Upper lobe of left lung (tissue), 6 donors: Measurements from ENCODE around the gene PBXIP1. TPM values are rescaled to one million over a fixed set of nuclear protein-coding genes. Genes with fewer than 3 reads are reported as not detected.

Source experiments
- ATAC-seq, 2 donors: fragments of 200-7000 bp; cut with Tn5 transposase; one replicate each; pipeline ENCODE4 v1.9.1; 2022; ENCODE audit warnings: mild to moderate bottlenecking in 2 of 2, moderate library complexity in 2 of 2; ENCODE audit not compliant: low FRiP score in 2 of 2
- DNase-seq, 2 donors: peaks; one replicate each; pipeline ENCODE4 v3.0.0-alpha.2; 2019 to 2020
- H3K27ac ChIP-seq, 4 donors: fragments of 200-600 bp; sonication (generic); one replicate each; pipeline ENCODE4 v1.5.1; 2016 to 2019
- H3K27me3 ChIP-seq, 4 donors: fragments of 200-600 bp; sonication (generic); one replicate each; pipeline ENCODE4 v1.5.1; 2017 to 2019
- H3K36me3 ChIP-seq, 4 donors: fragments of 200-600 bp; sonication (generic); one replicate each; pipeline ENCODE4 v1.5.1; 2016 to 2019
- H3K4me1 ChIP-seq, 4 donors: fragments of 200-600 bp; sonication (generic); one replicate each; pipeline ENCODE4 v1.5.1; 2018 to 2019
- H3K4me3 ChIP-seq, 4 donors: fragments of 200-600 bp; sonication (generic); one replicate each; pipeline ENCODE4 v1.5.1; 2017 to 2019; ENCODE audit warnings: mild to moderate bottlenecking in 2 of 4, moderate library complexity in 1 of 4
- H3K9me3 ChIP-seq, 4 donors: fragments of 200-600 bp; sonication (generic); one replicate each; pipeline ENCODE4 v1.5.1; 2018 to 2019
- EP300 ChIP-seq, 4 donors: sonication (generic); formaldehyde crosslinking; IDR thresholded peaks; one replicate each; pipeline ENCODE4 v1.5.1; 2017; ENCODE audit warnings: antibody characterized with exemption in 4 of 4, control low read depth in 2 of 4
- POLR2A ChIP-seq, 4 donors: fragments of 450-650 bp; IDR thresholded peaks; one replicate each; pipeline ENCODE4 v1.5.1; 2016 to 2017; ENCODE audit warnings: antibody characterized with exemption in 4 of 4, mild to moderate bottlenecking in 2 of 4
- POLR2AphosphoS5 ChIP-seq, 2 donors: sonication (generic); formaldehyde crosslinking; IDR thresholded peaks; one replicate each; pipeline ENCODE4 v1.5.1; 2017; ENCODE audit warnings: antibody characterized with exemption in 2 of 2
- whole genome bisulfite sequencing, 2 donors: methylation state at CpG; one replicate each; pipeline ENCODE4 v1.1.5; 2017 to 2018; 5-methylcytosine and 5-hydroxymethylcytosine counted together
- total RNA-seq, 6 donors: library from RNA; depleted of rRNA in 4 of 6; stranded (reverse); fragments of >200 nt in 4 of 6; gene quantifications; one replicate each; pipeline versions ENCODE4 v1.1.0 to v1.2.1, GENCODE V29; 2016 to 2021
- TF ChIP-seq, protein P1 (sequence below), 6 experiments: fragments of 450-650 bp in 4 of 6; fragments of 200-600 bp in 2 of 6; sonication (generic) in 2 of 6; IDR thresholded peaks; one replicate each; pipeline ENCODE4 v1.5.1; 2016 to 2019; ENCODE audit warnings: antibody characterized with exemption in 6 of 6
- donor health status: DM: no; HTN: no; CAD: no; lungs with moderate emphysema.
- donor health status: DM: no; HTN: yes; CAD: no; lungs with severe emphysema.

Gene PBXIP1
- total RNA-seq, 6 donors from 2014 or later, result 72.1 to 108 (median 83.7) TPM

DNA sequence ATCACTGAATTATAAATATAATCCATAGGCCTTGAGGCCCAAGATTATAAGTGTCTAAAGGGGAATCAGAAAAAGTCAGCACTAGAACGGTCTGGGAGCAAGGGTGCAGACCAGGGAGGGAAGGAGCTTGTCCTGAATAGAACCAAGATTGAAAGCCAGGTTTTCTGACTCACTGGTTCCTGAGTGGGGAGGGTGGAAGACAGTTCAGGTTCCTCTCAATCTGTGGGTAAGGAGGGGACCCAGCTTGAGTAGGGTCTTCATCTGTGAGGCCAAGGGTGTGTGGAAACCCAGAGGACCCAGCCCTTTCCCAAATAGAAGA is 38.3 kb upstream of the PBXIP1 start:
- no peaks in the 10 kb centered on the region for H3K9me3 ChIP-seq
- no peak for TF ChIP-seq POLR2AphosphoS5 (IDR thresholded peaks at IDR 0.05)
- TF ChIP-seq EP300 (IDR thresholded peaks at IDR 0.05), result no peak
- peaks cover 6 to 13% (median 7%) of the 10 kb centered on the region in 4 donors for H3K4me1 ChIP-seq
- DNase-seq, result no peak
- 75 to 76% methylated on average over 1 of the region's 1 CpG for WGBS, 2 donors
- no peak overlapping the region for H3K4me3 ChIP-seq
- H3K36me3 ChIP-seq, result peaks cover 0 to 28% (median 8%) of the 10 kb centered on the region in 4 donors
- H3K27me3 ChIP-seq, result no peaks in the 10 kb centered on the region
- no peak overlapping the region for H3K27ac ChIP-seq
- ATAC-seq, result no peak

DNA sequence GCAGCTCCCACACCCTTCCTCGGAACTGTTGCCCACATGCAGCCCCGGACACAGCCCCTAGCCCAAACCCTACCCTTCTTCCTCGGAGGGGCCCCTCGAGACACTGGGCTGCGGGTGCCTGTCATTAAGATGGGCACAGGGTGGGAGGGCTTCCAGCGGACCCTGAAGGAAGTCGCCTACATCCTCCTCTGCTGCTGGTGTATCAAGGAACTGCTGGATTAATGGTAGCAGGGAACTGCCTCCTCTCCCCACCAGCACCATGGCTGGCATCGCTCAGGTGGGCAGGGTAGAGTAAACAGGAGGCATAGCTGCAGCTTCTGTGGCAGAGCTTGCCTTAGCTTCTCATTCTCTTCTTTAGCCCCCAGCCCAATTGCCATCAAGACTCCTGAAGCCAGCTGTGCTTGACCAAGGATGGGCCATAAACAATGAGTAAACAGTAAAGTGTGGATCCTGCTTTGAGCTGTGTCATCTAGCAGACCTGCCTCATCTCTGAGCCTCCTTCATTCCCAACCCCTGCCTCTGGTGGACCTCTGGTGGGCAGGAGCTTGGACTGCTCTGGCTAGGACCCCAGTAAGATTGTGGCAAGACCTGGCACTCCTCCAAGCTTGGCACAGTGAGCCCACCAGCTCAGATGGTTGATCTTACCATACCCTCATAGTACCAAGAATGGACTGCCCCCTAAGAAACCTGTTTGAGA is 37.8 kb upstream of the PBXIP1 start, which contains the start of gene LENEP:
Gene LENEP, plus strand, starts transcription at position 15 of the 697 bp plus-strand sequence. Its CDS starts 22 bp downstream, at position 37.
- no peak within 1 kb of the TSS for H3K27ac ChIP-seq
- WGBS, 2 donors, result 70 to 80% methylated on average over 7 to 8 of the region's 8 CpGs
- no peak for DNase-seq
- no peak within 1 kb of the TSS for H3K4me3 ChIP-seq
- no peaks in the 10 kb centered on the region for H3K27me3 ChIP-seq
- H3K4me1 ChIP-seq, result peaks cover 1 to 8% (median 2%) of the 10 kb centered on the region in 4 donors
- no peaks in the 10 kb centered on the region for H3K9me3 ChIP-seq
- ATAC-seq, result no peak
- H3K36me3 ChIP-seq, result peaks cover 0 to 33% (median 10%) of the 10 kb centered on the region in 4 donors
- TF ChIP-seq POLR2A (IDR thresholded peaks at IDR 0.05), result no peak
- no peak for TF ChIP-seq POLR2AphosphoS5 (IDR thresholded peaks at IDR 0.05)
- TF ChIP-seq, protein P1, sequence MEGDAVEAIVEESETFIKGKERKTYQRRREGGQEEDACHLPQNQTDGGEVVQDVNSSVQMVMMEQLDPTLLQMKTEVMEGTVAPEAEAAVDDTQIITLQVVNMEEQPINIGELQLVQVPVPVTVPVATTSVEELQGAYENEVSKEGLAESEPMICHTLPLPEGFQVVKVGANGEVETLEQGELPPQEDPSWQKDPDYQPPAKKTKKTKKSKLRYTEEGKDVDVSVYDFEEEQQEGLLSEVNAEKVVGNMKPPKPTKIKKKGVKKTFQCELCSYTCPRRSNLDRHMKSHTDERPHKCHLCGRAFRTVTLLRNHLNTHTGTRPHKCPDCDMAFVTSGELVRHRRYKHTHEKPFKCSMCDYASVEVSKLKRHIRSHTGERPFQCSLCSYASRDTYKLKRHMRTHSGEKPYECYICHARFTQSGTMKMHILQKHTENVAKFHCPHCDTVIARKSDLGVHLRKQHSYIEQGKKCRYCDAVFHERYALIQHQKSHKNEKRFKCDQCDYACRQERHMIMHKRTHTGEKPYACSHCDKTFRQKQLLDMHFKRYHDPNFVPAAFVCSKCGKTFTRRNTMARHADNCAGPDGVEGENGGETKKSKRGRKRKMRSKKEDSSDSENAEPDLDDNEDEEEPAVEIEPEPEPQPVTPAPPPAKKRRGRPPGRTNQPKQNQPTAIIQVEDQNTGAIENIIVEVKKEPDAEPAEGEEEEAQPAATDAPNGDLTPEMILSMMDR (IDR thresholded peaks at IDR 0.05), result no peak
- TF ChIP-seq EP300 (IDR thresholded peaks at IDR 0.05), result no peak

DNA sequence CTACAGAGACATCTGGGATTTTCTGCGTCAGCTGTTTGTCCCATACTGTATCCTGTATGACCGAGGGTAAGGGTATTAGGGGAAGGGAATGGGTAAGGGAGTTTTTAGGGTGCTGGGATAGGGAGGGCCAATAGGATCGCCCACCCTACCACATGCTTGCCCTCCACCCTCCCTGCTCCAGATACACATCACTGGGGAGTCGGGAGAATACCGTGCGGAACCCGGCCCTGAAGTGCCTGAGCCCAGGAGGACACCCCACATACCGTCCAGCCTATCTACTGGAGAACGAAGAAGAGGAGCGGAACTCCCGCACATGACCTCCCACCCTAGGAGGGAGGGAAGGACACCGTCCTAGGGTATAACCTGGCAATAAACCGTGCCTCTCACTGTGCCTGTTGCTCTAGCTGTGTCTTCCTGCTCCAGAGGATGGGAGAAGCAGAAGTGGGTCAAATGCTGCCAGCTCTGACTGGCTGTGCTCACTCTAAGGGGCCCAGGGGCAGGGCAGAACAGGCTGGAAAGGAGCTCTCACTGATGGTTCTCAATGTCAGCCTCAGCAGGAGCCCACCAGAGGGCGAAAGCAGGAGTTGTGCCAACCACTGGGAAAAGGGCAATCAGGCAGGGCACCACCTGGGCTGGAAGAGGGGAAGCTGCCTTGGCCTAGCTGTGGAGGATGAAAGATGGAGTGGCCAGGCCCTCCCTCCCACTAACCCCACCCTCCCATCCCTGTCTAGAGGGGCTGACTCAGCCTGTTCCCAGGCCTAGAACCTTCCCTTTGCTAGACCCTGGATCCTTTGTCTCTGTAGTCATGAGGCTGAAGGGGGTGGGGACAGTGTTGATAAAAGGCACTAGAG is 37.0 kb upstream of the PBXIP1 start:
- 83 to 92% methylated on average over 11 to 14 of the region's 14 CpGs for WGBS, 2 donors
- DNase-seq (no peak), ATAC-seq (no peak)
- Histone ChIP-seq H3K27me3 (no peaks in the 10 kb centered on the region), H3K4me3 (no peak overlapping the region), H3K36me3 (peaks cover 0 to 41% (median 18%) of the 10 kb centered on the region in 4 donors), H3K9me3 (no peaks in the 10 kb centered on the region), H3K4me1 (peaks cover 0 to 6% (median 0%) of the 10 kb centered on the region in 4 donors), H3K27ac (no peak overlapping the region)
- no peak for TF ChIP-seq EP300 (IDR thresholded peaks at IDR 0.05)
- TF ChIP-seq POLR2A (IDR thresholded peaks at IDR 0.05), result no peak
- TF ChIP-seq, protein P1 (IDR thresholded peaks at IDR 0.05), result no peak
- TF ChIP-seq POLR2AphosphoS5 (IDR thresholded peaks at IDR 0.05), result no peak

DNA sequence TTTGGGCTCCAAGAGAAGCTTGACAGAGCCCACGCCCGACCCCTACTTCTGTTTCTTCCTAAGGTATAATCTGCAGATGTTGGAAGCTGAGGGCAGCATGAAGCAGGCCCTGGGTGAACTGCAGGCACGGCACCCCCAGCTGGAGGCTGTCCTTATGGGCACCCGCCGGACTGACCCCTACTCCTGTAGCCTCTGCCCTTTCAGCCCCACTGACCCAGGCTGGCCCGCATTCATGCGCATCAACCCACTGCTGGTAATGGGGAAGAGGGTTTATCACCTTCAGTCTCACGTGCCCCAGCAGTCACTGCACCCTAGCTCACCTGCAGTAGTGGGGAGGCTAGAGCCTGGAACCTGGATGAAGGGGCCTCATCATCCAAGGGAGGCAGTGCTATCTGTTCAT is 34.4 kb upstream of the PBXIP1 start:
- ATAC-seq (no peak), DNase-seq (no peak)
- H3K36me3 ChIP-seq, result peaks cover 0 to 49% (median 23%) of the 10 kb centered on the region in 4 donors
- WGBS, 2 donors, result 94 to 95% methylated on average over 7 to 8 of the region's 8 CpGs
- no peak overlapping the region for H3K4me3 ChIP-seq
- peaks cover 0 to 6% (median 2%) of the 10 kb centered on the region in 4 donors for H3K4me1 ChIP-seq
- no peaks in the 10 kb centered on the region for H3K27me3 ChIP-seq
- H3K9me3 ChIP-seq, result no peaks in the 10 kb centered on the region
- TF ChIP-seq POLR2AphosphoS5 (IDR thresholded peaks at IDR 0.05) (no peak), EP300 (IDR thresholded peaks at IDR 0.05) (no peak), POLR2A (IDR thresholded peaks at IDR 0.05) (no peak)
- TF ChIP-seq, protein P1 (IDR thresholded peaks at IDR 0.05), result no peak
- no peak overlapping the region for H3K27ac ChIP-seq

DNA sequence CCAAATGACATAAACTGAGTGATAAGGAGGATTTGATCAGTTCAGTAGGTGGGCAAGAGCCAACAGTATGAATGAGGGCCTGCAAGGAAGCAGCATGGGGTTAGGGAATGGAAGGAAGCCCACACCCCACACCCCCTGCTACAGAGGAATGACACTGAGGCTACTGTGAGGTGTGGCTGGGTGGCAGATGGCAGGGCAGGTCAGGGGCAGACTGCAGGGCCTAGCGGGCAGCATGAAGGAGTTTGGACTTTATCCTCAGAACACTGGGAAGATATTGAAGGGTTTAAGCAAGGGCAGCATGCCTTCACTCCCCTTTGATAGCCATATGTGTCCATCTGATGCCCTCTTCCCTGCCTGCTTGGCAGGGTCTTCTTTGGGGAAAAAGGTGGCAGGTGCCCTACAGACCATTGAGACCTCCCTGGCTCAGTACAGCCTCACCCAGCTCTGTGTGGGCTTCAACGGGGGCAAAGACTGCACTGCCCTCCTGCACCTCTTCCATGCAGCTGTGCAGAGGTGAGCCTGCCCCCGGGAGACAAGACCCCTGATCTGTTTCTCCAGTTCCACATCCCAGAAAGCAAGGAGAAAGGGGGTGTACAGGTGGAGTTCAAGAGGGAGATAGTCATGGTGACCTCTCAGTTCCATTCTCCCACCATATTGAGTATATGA is 33.4 kb upstream of the PBXIP1 start:
- Histone ChIP-seq H3K4me3 (no peak overlapping the region), H3K27ac (no peak overlapping the region), H3K27me3 (no peaks in the 10 kb centered on the region), H3K9me3 (no peaks in the 10 kb centered on the region), H3K36me3 (peaks cover 0 to 49% (median 23%) of the 10 kb centered on the region in 4 donors), H3K4me1 (peaks cover 1 to 12% (median 3%) of the 10 kb centered on the region in 4 donors)
- TF ChIP-seq POLR2A (IDR thresholded peaks at IDR 0.05) (no peak), POLR2AphosphoS5 (IDR thresholded peaks at IDR 0.05) (no peak), EP300 (IDR thresholded peaks at IDR 0.05) (no peak)
- TF ChIP-seq, protein P1 (IDR thresholded peaks at IDR 0.05), result no peak
- DNase-seq, result no peak
- 82 to 93% methylated on average over 2 to 3 of the region's 3 CpGs for WGBS, 2 donors
- ATAC-seq, result no peak
